HG03064 (cell line): ENCODE data around the gene PAPLN.

ENCODE experiments used
- ATAC-seq: cut with Tn5 transposase; IDR thresholded peaks from one replicate; pipeline ENCODE4 v1.9.1; 2021; ENCODE audit warnings: low read depth; ENCODE audit not compliant: unreplicated experiment

The PAPLN gene

DNA sequence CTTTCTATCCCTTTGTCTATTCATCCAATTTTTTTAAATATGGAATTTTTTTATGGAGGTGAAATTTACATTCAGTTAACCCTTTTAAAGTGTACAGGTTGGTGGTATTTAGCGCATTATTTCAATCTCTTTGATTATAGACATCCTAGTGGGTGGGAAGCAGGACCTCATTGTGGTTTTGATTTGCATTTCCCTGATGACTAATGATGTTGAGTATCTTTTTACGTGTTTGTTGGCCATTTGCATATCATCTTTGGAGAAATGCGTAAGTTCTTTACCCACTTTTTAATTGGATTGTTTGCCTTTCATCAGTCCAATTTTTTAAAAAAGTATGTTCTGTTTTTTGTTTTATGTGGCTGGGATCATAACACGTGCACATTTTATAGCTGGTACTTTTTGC, 20.8 kb downstream of the PAPLN start:
- no peak for ATAC-seq

DNA sequence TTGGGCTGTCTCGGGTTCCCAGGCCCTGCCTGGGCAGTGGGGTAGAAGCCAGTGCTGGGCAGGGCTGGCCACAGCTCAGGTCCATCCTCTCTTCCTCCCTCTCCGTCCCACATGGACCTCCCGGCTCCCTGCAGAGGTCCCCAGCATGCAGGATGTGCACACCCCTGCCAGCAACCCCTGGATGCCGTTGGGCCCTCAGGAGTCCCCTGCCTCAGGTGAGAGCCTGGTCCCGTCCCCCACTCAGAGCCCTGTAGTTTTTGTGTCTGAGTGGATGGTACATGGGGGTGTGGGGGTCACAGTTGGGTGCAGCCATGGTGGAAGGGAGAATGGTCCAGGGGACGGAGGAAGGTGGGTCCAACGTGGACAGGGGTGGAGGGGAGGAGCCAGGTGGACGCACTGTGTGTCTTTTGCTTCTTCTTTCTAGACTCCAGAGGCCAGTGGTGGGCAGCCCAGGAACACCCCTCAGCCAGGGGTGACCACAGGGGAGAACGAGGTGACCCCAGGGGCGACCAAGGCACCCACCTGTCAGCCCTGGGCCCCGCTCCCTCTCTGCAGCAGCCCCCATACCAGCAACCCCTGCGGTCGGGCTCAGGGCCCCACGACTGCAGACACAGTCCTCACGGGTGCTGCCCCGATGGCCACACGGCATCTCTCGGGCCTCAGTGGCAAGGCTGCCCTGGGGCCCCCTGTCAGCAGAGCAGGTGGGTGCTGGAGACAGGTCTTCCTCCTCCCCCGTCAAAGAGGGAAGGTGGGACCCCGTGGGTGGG, 21.7 kb downstream of the PAPLN start:
- no peak for ATAC-seq

DNA sequence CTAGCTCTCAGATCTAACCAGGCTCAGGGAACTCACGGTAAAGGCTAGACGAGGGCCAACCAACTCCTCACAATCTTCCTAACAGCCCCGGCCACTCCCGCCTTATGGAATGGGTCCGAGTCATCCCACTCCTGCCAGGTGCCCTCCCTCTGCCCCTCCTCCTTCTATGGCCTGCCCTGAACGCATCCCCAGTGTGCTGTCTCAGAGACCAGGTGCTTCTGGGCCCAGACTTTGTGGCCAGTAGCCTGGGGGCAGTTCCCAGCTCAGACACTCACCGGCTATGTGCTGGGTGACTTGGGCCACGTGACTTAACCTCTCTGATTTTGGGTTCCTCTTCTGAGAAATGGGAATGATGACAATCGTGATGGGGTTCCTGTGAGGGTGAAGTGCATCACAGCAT, 22.5 kb downstream of the PAPLN start:
- ATAC-seq = no peak

DNA sequence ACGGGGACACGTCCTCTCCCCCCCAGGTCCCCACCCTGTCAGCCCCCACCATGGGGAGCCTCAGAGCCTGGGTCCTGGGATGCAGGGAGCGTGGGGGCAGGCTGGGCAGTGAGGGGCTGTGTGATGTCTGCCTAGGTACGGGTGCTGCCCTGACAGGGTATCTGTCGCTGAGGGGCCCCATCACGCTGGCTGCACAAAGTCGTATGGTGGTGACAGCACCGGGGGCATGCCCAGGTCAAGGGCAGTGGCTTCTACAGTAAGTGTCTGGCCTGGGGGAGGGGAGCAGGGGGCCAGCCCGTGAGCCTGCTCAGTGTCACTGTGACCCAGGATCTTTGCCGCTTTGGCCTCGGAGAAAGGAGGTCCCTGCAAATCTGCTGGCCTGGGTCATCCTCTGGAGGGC, 23.3 kb downstream of the PAPLN start:
- no peak for ATAC-seq

DNA sequence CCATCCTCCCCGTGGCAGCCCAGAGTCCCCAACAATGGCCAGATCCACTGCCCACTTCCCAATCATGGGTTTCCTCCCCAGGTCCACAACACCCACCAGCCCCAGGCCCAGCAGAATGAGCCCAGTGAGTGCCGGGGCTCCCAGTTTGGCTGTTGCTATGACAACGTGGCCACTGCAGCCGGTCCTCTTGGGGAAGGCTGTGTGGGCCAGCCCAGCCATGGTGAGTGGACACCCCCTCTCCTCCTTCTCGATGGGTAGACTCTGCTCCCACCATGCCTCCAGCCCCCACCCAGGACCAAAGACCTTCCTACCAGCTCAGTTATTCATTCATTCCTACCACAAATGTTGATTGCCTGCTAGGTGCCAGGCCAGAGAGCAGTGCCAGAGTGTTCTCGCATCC, 23.8 kb downstream of the PAPLN start:
- no peak for ATAC-seq

DNA sequence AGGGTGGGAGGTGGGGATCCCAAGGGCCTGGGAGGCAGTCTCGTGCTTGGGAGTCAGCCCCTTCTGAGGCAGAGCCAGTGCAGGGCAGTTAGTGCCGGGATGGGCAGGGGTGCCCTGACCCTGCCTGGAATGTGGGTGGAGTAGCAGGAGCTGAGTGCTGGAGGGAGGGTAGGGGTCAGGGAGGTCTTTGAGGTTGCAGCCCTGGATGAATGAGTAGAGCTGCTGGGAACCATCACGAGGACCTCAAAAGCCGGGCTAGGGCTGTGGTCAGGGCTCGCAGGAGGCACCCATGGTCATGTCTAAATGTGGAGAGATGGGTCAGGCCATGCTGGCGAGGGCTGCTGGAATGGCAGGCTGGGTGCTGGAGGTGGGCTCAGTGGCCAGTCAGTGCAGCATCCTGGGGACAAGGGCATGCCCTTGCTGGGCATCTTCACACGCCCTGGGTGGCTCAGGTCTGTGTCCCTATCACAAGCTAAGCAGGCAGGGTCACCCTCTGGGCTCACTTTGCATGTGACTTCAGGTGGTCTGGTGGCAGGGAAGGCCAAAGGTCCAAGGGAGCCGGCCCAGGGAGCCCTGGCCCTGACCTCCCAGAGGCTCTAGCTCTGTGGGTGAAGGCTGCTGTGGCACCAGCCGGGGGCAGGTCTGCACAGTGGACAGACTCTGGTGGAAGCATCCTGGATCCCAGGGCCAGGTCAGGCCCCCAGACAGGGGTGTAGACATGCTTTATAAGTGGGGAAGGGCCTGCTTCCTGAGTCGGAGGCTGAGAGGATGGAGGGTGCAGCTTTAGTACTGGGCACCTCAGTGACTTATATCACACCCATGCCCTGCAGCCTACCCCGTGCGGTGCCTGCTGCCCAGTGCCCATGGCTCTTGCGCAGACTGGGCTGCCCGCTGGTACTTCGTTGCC, 24.5 kb downstream of the PAPLN start:
- no peak for ATAC-seq

DNA sequence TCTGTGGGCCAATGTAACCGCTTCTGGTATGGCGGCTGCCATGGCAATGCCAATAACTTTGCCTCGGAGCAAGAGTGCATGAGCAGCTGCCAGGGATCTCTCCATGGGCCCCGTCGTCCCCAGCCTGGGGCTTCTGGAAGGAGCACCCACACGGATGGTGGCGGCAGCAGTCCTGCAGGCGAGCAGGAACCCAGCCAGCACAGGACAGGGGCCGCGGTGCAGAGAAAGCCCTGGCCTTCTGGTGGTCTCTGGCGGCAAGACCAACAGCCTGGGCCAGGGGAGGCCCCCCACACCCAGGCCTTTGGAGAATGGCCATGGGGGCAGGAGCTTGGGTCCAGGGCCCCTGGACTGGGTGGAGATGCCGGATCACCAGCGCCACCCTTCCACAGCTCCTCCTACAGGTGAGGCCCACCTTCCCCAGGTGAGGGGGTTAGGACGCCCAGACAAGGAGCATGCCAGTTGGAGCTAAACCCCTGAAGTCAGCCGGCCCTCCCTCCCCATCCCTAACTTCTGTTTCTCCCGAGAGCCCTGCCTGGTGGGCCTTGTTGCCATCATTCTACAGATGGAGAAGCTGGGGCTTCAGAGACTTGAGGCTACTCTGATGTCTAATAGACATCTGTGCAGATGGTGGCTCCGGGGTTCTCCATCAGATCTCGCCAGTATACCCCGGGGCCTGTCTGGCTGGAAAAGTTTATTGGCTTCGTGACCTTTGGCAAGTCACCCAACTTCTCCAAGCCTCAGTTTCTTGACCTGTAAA, 25.3 kb downstream of the PAPLN start:
- ATAC-seq = no peak

DNA sequence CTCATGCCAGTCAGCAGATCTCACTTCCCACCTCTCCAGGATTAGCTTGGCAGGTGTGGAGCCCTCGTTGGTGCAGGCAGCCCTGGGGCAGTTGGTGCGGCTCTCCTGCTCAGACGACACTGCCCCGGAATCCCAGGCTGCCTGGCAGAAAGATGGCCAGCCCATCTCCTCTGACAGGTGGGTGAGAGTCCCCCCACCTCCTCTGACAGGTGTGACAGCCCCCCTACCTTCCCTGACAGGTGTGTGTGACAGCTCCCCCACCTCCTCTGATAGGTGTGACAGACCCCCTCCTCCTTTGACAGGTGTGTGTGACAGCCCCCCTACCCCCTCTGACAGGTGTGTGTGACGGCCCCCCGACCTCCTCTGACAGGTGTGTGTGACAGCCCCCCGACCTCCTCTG, 26.3 kb downstream of the PAPLN start:
- ATAC-seq = no peak

DNA sequence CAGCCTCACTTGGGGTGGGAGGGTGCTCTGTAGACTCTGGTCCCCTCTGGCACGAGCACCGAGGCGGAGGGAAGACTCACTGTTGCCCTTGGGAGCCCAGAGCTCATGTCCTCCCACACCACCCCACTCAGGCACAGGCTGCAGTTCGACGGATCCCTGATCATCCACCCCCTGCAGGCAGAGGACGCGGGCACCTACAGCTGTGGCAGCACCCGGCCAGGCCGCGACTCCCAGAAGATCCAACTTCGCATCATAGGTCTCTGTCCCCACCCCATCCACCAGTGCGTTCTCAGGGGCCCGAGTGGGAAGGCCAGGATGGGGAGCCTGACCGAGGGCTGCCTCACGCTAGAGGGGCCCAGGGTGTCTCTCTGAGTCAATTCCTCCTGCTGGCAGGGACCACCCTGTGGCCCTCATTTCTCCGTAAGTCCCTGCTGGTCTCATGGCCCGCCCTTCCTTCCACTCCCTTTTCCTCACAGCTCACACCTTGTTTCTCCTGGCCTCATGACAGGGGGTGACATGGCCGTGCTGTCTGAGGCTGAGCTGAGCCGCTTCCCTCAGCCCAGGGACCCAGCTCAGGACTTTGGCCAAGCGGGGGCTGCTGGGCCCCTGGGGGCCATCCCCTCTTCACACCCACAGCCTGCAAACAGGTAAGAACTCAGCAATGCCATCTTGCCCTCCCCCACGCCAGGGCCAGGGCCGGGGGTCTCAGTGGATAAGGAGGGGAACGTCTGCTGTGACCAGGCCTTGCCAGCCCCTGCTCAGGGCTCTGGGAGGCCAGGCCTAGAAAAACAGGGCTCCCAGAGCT, 27.0 kb downstream of the PAPLN start:
- ATAC-seq = no peak

DNA sequence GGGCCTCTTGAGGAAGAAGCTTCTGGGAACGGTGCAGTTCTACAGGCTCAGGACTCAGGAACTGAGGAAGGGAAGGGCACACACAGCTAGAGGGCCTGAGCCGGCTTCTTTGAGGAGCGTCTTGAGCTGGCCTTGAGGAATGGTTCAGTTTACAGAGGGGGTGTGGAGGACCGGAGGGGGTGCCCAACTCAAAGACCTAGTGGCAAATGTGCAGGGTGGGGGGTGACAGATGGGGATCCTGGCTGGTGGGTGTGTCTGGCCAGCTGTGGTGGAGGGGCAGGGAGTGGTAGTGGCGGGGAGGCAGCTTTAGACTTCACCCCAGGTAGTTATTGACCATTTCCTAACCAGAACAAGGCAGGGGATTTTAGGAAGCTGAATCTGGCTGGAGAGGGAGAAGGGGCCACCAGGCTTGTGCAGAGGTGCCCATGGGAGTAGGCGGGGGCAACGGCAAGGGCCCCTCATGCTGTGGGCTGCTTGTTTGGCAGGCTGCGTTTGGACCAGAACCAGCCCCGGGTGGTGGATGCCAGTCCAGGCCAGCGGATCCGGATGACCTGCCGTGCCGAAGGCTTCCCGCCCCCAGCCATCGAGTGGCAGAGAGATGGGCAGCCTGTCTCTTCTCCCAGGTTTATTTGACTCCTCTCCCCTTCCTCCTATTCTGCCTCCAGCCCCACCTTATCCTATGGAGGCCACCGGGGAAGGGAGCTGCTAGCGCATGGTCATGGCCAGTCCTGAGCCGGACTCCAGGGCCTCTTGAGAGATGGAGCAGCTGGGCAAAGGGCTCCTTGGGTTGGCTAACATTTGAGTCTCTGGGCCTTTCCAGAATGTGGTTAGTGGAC, 27.8 kb downstream of the PAPLN start:
- ATAC-seq = no peak

DNA sequence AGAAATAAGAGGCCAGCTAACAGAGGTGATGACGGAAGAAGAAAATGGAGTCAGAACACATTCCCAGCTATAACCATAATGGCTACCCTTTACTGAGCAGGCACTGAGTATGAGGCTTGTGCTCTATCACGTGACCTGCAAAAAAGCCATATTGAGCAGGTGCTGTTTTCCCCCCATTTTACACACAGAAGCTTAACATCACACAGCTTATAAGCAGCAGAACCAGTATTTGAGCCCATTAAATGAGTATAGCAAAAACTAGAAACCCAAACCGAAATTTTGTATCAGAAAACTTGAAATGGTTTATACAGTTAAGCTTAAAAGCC, 28.4 kb downstream of the PAPLN start:
- no peak for ATAC-seq

DNA sequence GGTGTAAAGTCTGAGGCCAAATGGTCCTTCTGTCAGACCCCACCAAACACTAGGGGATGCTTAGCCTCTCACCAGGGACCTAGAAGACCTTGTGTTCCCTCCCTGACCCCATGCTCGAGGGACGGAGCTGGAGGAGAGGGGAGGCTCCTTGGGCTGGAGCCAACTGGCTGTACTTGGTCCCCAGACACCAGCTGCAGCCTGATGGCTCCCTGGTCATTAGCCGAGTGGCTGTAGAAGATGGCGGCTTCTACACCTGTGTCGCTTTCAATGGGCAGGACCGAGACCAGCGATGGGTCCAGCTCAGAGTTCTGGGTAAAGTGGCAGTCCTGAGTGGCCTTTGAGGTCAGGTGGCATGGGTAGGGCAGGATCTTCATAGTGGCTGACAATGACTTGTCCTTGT, 29.0 kb downstream of the PAPLN start:
- no peak for ATAC-seq

DNA sequence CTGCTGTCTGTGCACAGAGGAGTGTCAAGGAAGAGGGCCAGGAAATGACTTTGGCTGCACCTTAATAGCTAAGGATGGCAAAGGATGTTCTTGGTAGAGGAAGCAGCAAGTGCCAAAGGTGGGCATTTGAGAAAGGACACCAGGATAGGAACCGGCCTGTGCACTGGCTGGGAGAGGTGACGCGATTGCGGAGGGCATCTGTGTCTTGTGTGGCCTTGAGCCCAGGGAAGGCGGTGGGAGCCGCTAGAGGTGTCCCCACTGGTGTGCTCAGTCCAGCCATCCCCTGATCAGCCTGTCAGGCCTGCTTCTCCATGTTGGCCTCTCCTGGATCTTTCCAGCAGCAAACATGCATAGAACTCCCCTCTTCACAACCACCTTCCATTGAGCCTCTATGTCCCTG, 30.2 kb downstream of the PAPLN start:
- ATAC-seq = no peak

DNA sequence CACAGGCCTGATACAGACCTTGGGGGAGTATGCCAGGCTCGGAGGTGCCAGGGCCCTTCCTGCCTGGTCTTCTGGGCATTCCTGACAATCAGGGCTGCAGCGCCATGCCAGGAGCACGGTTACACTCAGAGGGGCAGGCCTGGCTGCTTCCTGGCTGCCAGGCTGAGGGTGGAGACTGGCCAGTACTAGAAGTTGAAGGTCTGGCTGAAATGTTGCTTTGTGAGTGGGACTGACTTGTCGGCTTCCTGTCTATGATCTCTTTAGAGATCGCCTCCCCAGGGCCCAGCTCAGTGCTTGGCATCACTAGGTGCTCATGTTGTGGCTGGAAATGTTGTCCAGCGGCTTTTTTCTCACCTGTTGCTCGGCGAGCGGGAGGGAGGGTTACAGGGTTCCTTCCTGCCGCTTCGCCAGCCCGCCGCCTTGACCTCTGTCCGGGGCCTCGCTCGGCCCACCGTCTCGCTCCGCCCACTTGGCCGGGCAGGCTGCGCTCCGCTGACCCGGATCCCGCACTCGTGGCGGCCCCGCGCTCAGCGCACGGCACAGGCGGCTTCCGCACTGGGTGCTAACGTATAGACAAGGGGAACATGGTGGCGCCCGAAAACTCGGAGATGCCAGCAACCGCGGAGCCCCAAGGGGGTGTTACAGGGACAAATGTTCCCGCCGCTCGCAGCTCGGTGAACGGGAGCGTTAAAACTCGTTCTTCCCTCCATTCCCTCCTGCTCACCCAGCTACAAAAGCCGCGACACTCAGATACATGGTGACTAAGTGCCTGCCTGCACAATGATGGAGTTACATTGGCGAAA, 32.6 kb downstream of the PAPLN start:
- peak; percentile 69 for ATAC-seq

DNA sequence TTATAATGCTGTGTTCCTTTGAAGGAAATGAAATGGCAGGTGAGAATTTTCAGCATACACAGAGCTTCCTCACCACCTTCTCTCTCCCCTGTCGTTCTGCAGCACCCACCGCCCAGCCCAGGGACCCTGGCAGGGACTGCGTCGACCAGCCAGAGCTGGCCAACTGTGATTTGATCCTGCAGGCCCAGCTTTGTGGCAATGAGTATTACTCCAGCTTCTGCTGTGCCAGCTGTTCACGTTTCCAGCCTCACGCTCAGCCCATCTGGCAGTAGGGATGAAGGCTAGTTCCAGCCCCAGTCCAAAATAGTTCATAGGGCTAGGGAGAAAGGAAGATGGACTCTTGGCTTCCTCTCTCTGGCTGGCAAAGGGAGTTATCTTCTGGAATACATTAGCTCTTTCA, 35.1 kb downstream of the PAPLN start:
- ATAC-seq = no peak

DNA sequence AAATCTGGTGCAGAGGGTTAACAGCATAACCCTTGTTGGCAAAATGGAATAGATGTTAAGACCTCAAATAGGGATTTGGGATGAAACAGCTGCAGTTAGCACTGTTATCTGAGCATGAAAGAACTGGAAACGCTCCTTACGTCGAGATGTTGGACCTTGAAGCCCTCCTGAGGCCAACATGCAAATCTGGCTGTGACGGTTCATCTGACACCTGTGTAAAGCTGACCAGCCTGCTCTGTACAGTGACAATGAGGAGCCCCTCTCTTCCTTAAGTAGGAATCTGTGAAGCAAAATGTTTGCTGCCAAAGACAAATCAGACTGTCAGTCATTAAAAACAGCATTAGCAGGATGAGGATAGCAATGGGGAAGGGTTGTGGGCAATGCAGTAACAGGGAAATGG, 36.5 kb downstream of the PAPLN start:
- ATAC-seq = no peak

DNA sequence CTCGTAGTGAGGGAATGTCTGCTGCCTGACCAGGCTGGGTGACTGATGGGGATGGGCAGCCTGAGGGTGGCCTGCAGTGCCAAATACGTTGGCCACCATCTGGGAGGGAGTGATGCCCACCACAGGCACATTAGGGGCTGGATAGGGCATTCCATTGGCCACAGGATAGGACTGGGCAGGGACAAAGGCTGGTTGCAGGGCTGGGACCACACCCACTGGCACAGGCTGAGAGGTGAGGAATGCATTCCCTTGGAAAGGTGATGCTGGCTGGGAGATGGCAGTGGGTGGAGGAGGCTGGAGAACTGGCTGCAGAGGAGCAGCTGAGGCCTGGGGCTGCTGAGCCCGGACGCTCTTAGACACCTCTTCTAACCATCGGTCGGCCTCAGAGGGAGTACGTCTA, 39.5 kb downstream of the PAPLN start:
- no peak for ATAC-seq

DNA sequence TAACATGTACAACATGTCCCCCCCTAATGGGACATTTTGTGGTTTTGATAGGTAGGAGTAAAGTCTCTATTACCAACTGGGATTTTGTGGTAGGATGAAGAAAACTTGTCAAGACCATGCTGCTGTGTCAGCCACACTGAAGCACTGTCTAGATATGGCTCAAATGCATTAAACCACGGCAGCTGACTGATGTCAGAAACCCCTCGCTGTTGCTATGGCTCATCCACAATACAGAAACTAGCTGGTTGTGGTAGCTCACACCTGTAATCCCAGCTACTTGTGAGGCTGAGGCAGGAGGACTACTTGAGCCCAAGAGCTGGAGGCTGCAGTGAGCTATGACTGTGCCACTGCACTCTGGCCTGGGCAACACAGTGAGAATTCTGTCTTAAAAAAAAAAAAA, 40.1 kb downstream of the PAPLN start:
- no peak for ATAC-seq

DNA sequence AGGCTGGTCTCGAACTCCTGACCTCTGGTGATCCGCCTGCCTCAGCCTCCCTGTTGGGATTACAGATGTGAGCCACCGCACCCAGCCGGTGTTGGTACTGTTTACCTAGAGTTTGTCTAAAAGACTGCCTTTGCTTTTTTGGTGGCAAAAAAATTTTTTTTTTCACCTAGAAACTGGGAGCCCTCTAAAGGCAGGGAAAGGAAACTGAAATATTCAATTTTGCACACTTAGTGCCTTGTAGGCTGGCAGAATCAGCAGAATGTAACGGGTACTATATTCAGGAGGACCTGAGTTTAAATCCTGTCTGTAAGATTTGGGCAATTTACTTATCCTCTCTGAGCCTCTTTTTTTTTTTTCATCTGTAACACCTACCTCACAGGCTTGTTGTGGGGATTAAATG, 43.6 kb downstream of the PAPLN start:
- ATAC-seq = no peak
